Measurements from ENCODE around the gene TMEM132C. TPM values are rescaled to one million over a fixed set of nuclear protein-coding genes. Genes with fewer than 3 reads are reported as not detected.

The TMEM132C gene
- total RNA-seq, 1 donor from 2014 or later = 0.42 TPM

DNA sequence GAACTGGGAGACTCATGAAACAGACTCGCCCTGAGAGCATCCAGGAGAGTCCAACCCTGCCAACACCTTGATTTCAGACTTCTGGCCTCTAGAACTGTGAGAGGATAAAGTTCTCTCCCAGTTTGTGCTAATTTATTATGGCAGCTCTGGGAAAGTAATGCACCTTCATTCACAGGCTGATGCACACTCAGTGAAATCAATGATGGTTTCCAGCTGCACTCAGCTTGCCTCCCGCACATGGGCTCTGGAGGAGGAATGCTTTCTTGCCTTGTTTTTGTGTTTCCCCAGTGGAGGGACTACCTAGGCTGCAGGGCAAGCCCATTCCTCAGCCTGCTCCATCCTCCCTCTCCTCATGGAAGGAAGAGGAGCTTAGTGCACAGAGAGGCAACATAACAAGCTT lies 45.7 kb downstream of the TMEM132C start:
- no peaks in the 10 kb centered on the region for H3K27me3 ChIP-seq (ENCODE audit: control insufficient read depth, insufficient read depth, low read length)
- H3K4me3 ChIP-seq (ENCODE audit: low read depth, low read length) = no peak overlapping the region
- no peaks in the 10 kb centered on the region for H3K36me3 ChIP-seq (ENCODE audit: control insufficient read depth, insufficient read depth, low read length)
- no peak for DNase-seq (ENCODE audit: low read depth)
- TF ChIP-seq, protein P1, sequence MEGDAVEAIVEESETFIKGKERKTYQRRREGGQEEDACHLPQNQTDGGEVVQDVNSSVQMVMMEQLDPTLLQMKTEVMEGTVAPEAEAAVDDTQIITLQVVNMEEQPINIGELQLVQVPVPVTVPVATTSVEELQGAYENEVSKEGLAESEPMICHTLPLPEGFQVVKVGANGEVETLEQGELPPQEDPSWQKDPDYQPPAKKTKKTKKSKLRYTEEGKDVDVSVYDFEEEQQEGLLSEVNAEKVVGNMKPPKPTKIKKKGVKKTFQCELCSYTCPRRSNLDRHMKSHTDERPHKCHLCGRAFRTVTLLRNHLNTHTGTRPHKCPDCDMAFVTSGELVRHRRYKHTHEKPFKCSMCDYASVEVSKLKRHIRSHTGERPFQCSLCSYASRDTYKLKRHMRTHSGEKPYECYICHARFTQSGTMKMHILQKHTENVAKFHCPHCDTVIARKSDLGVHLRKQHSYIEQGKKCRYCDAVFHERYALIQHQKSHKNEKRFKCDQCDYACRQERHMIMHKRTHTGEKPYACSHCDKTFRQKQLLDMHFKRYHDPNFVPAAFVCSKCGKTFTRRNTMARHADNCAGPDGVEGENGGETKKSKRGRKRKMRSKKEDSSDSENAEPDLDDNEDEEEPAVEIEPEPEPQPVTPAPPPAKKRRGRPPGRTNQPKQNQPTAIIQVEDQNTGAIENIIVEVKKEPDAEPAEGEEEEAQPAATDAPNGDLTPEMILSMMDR (IDR thresholded peaks at IDR 0.05; ENCODE audit: insufficient read depth, low read length, poor library complexity, severe bottlenecking) = no peak

GRCh38 chr12:128313931-128314330 lies 47.0 kb downstream of the TMEM132C start:
- no peaks in the 10 kb centered on the region for H3K27me3 ChIP-seq (ENCODE audit: control insufficient read depth, insufficient read depth, low read length)
- H3K36me3 ChIP-seq (ENCODE audit: control insufficient read depth, insufficient read depth, low read length) = no peaks in the 10 kb centered on the region
- no peak overlapping the region for H3K4me3 ChIP-seq (ENCODE audit: low read depth, low read length)
- DNase-seq (ENCODE audit: low read depth) = no peak
- TF ChIP-seq, protein P1 (IDR thresholded peaks at IDR 0.05; ENCODE audit: insufficient read depth, low read length, poor library complexity, severe bottlenecking) = no peak

GRCh38 chr12:128314611-128315010 lies 47.6 kb downstream of the TMEM132C start:
- DNase-seq (ENCODE audit: low read depth) = no peak
- no peaks in the 10 kb centered on the region for H3K27me3 ChIP-seq (ENCODE audit: control insufficient read depth, insufficient read depth, low read length)
- H3K4me3 ChIP-seq (ENCODE audit: low read depth, low read length) = no peak overlapping the region
- TF ChIP-seq, protein P1 (IDR thresholded peaks at IDR 0.05; ENCODE audit: insufficient read depth, low read length, poor library complexity, severe bottlenecking) = no peak
- H3K36me3 ChIP-seq (ENCODE audit: control insufficient read depth, insufficient read depth, low read length) = no peaks in the 10 kb centered on the region

GRCh38 chr12:128316078-128316477 lies 49.1 kb downstream of the TMEM132C start:
- no peaks in the 10 kb centered on the region for H3K27me3 ChIP-seq (ENCODE audit: control insufficient read depth, insufficient read depth, low read length)
- TF ChIP-seq, protein P1 (IDR thresholded peaks at IDR 0.05; ENCODE audit: insufficient read depth, low read length, poor library complexity, severe bottlenecking) = no peak
- H3K36me3 ChIP-seq (ENCODE audit: control insufficient read depth, insufficient read depth, low read length) = no peaks in the 10 kb centered on the region
- DNase-seq (ENCODE audit: low read depth) = no peak
- no peak overlapping the region for H3K4me3 ChIP-seq (ENCODE audit: low read depth, low read length)

GRCh38 chr12:128316973-128317526 lies 50.1 kb downstream of the TMEM132C start:
- no peak for DNase-seq (ENCODE audit: low read depth)
- H3K4me3 ChIP-seq (ENCODE audit: low read depth, low read length) = no peak overlapping the region
- H3K36me3 ChIP-seq (ENCODE audit: control insufficient read depth, insufficient read depth, low read length) = no peaks in the 10 kb centered on the region
- TF ChIP-seq, protein P1 (IDR thresholded peaks at IDR 0.05; ENCODE audit: insufficient read depth, low read length, poor library complexity, severe bottlenecking) = no peak
- H3K27me3 ChIP-seq (ENCODE audit: control insufficient read depth, insufficient read depth, low read length) = no peaks in the 10 kb centered on the region

DNA sequence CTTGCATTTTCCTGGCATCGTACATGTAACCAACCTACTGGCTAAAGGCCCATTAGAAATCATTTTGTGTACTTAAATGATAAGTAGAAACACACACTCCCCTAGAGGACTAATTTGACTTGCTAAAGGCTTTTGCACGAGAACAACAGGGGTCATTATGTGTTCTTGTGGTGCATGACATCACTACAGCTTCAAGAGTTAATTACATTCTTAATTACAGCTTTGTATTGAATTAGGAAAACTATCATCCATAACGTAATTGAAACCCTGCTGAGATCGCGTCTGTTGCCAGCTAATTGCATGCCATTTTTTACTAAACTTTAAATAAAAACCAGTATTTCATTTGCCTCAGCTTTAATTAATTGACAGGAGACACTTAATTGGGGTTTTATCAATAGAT lies 51.4 kb downstream of the TMEM132C start:
- TF ChIP-seq, protein P1 (IDR thresholded peaks at IDR 0.05; ENCODE audit: insufficient read depth, low read length, poor library complexity, severe bottlenecking) = no peak

More for the DNA sequence above, 51.4 kb downstream of the TMEM132C start:
- DNase-seq (ENCODE audit: low read depth) = no peak
- no peaks in the 10 kb centered on the region for H3K36me3 ChIP-seq (ENCODE audit: control insufficient read depth, insufficient read depth, low read length)
- no peak overlapping the region for H3K4me3 ChIP-seq (ENCODE audit: low read depth, low read length)
- H3K27me3 ChIP-seq (ENCODE audit: control insufficient read depth, insufficient read depth, low read length) = no peaks in the 10 kb centered on the region
